ENCODE measurements around the gene ZNF346.
"Not testable (repeated sequence)": the region's sequence is repeated elsewhere in the genome, so short reads cannot be mapped to it uniquely, and the experiment has no call there.

The ZNF346 gene

DNA sequence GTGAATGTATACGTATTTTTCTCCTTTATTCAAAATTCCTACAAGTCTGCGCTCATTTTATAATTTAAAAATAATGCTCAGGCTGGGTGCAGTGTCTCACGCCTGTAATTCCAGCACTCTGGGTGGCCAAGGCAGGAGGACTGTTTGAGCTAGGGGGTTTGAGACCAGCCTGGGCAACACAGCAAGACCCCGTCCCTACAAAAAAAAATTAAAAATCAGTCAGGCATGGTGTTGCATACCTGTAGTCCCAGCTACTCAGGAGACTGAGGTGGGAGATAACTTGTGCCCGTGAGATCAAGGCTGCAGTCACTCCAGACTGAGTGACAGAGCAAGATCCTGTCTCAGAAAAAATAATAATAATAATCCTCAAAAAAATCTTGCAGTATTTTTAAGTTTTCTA is 23.7 kb upstream of the ZNF346 start:
- no peak for DNase-seq
- TF ChIP-seq GATA1 (IDR thresholded peaks at IDR 0.05; ENCODE audit: low read depth, low read length) (no peak), POLR2A (IDR thresholded peaks at IDR 0.05; ENCODE audit: low read length) (no peak)

DNA sequence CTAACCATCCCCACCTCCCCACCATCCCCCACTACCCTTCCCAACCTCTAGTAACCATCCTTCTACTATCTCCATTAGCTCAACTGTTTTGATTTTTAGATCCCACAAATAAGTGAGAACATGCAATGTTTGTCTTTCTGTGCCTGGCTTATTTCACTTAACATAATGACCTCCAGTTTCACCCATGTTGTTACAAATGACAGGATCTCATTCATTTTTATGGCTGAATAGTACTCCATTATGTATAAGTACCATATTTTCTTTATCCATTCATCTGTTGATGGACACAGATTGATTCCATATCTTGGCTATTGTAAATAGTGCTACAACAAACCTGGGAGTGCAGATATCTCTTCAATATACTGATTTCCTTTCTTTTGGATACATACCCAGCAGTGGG is 23.0 kb upstream of the ZNF346 start:
- not testable (repeated sequence) for DNase-seq

DNA sequence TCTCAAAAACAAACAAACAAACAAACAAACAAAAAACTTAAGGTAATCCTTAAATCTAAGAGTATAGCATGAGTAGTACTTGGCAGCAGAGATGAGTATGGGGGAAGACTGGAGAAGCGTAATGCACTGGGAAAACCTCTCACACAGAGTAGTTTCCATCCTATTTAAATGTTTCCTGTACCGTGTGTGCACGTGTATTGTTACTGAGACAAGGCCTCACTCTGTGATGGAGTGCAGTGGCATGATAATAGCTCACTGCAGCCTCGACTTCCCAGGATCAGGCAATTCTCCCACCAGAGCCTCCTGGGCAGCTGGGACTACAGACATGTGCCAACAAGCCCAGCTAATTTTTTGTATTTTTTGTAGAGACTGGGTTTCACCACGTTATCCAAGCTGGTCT is 18.8 kb upstream of the ZNF346 start:
- no peak for DNase-seq
- no peak for TF ChIP-seq POLR2A (IDR thresholded peaks at IDR 0.05; ENCODE audit: low read length)
- TF ChIP-seq GATA1 (IDR thresholded peaks at IDR 0.05; ENCODE audit: low read depth, low read length): no peak

DNA sequence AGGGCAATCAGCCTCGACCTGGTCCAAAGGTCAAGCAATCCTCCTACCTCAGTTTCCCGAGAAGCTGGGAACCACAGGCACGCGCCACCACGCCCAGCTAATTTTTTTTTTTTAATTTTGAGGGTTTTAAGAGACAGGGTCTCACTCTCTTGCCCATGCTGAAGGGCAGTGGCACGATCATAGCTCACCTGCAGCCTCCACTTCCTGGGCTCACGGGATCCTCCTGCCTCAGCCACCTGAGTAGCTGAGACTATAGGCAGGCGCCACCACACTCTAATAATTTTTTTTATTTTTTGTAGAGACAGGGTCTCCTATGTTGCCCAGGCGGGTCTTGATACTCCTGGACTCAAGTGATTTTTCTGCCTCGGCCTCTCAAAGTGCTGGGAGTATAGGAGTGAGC is 17.5 kb upstream of the ZNF346 start:
- no peak for DNase-seq
- TF ChIP-seq POLR2A (IDR thresholded peaks at IDR 0.05; ENCODE audit: low read length): no peak
- no peak for TF ChIP-seq GATA1 (IDR thresholded peaks at IDR 0.05; ENCODE audit: low read depth, low read length)

DNA sequence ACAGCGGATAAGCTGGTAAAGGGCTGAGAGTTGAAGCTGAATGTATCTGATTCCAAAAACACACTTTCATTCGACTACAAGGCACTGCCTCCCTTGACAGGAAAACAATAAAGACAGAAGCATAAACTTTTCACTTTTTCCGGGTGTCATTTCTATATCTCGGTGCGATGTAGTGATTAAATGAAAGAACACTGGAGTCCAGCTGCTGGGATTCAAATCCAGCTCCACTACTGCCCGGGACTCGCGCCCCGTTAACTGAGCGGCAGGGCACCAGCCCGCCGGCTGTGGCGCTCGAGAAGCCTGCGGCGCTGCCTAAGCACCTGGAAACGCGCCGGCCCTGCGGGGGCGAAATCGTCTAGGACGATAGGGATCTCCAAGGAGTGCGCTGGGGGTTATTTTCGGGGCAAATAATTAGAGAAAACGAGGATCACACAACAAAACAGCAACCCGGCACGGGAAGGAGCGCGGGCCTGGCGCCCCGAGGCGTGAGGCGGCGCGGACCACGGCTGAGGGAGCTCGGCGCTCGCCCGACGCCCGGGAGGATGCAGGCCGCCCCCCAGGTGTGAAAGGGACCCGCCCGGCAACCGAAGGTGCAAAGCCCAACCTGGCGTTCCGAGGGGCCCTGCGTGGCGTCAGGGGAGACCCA is 16.8 kb upstream of the ZNF346 start:
- TF ChIP-seq POLR2A (IDR thresholded peaks at IDR 0.05; ENCODE audit: low read length) (no peak), GATA1 (IDR thresholded peaks at IDR 0.05; ENCODE audit: low read depth, low read length) (no peak)
- DNase-seq: peak; percentile 83 to 86

DNA sequence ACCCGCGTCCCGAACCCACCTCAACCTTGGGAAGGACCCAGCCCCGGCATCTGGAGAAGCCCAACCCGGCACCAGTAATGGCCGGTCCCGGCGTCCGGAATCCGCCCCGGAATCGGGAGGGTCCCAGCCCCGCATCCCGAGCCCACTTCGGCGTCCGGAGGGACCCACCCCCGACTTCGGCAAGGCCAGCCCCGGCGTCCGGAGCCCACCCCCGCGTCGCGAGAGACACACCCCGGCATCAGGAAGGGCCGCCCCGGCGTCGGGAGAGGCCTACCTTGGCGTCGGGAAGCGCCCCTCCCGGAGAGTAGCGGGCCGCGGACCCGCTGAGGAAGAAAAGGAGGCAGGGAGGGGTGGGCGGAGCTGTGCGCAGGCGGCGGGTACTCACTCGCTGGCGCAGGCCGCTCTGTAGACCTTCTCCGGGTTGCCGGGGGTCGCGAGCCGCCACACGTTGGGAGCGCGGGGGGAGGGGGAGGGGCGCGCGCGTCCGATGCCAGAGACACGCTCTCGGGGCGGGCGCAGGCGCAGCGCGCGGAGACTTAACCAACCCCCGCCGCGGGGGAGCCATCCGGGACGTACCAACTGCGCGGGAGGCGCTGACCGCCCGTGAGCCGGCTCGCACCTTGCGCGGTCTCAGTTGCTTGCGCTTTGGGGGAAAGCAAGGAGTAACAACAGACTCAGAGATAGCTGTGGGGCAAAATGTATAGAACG is 16.1 kb upstream of the ZNF346 start, which contains the start of gene UIMC1:
UIMC1 (minus strand) TSS at position 515 of the 708 bp plus-strand sequence. CDS start 24,164 bp downstream, outside the sequence.
- TF ChIP-seq GATA1 (IDR thresholded peaks at IDR 0.05; ENCODE audit: low read depth, low read length) (no peak), POLR2A (IDR thresholded peaks at IDR 0.05; ENCODE audit: low read length) (peak; percentile 69)

DNA sequence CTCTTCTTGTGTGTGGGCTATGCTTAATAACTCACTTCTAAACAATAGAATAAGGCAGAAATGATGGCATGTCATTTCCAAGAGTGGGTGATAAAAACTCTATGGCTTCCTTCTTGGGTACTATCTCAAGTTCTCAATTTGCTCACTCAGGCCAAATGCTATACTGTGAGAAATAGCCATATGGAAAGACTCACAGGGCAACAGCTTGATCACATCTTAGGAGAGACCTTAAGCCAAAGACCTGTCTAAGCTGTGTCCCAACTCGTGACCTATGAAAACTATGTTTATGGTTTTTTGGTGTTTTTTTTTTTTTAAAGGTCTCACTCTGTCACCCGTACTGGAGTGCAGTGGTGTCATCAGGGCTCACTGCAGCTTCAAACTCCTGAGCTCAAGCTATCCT is 13.8 kb upstream of the ZNF346 start:
- TF ChIP-seq POLR2A (IDR thresholded peaks at IDR 0.05; ENCODE audit: low read length): no peak
- no peak for TF ChIP-seq GATA1 (IDR thresholded peaks at IDR 0.05; ENCODE audit: low read depth, low read length)
- DNase-seq: no peak

More for the DNA sequence above, 16.1 kb upstream of the ZNF346 start, which contains the start of gene UIMC1:
- DNase-seq: peak; percentile 96 to 97

DNA sequence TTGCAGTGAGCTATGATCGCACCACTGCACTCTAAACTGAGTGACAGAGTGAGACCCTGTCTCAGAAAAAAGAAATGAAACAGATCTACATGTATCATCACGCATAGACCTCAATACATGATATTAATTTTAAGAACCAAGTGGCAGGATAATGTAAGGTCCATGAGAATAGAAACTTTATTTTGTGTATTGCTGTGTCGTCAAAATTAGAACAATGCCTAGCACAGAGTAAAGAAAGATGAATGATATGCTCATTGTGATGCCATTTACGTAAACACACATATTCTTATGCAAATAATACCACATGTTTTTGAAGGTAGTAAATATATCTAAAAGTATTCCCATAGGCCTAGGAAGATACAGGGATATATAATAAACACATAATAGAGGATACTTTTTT is 12.3 kb upstream of the ZNF346 start:
- no peak for DNase-seq
- no peak for TF ChIP-seq POLR2A (IDR thresholded peaks at IDR 0.05; ENCODE audit: low read length)

DNA sequence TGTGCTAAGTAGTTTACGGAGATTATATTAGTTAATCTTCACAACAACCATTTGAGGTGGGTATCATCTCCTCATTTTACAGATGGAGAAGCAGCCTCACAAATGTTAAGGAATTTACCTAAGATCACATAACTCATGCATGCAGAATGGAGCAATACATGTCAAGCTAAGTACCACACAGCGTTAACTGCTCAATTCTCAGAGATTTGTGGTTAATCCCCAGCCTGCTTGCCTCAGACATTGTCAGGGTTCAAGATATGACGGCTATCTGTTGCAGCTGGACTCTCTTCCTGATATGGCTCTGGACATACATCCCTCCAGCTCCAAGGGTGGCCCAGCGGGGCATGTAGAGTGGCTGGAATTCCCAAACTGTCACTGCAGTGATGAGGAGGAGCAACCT is 7.3 kb upstream of the ZNF346 start:
- no peak for DNase-seq

DNA sequence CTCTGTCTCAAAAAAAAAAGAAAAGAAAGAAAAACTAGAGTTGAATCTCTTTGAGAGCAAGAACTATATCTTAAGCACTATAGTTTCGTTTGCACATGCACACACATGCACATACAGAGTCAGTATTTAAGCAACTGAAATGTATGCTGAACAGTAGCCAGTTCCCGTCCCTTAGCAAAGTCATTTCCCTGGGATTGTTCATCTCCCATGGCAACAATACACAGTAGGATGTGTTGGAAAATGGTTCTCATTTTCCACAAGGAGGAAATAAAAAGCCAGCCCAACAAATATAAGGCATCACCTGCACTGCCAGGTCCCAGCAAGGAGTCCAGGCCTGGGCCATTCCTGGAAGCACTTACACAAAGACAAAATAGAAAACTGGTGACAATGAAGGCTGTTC is 4.2 kb upstream of the ZNF346 start:
- TF ChIP-seq POLR2A (IDR thresholded peaks at IDR 0.05; ENCODE audit: low read length) (no peak), GATA1 (IDR thresholded peaks at IDR 0.05; ENCODE audit: low read depth, low read length) (no peak)
- no peak for DNase-seq

More for the DNA sequence above, 7.3 kb upstream of the ZNF346 start:
- TF ChIP-seq POLR2A (IDR thresholded peaks at IDR 0.05; ENCODE audit: low read length) (no peak), GATA1 (IDR thresholded peaks at IDR 0.05; ENCODE audit: low read depth, low read length) (no peak)

DNA sequence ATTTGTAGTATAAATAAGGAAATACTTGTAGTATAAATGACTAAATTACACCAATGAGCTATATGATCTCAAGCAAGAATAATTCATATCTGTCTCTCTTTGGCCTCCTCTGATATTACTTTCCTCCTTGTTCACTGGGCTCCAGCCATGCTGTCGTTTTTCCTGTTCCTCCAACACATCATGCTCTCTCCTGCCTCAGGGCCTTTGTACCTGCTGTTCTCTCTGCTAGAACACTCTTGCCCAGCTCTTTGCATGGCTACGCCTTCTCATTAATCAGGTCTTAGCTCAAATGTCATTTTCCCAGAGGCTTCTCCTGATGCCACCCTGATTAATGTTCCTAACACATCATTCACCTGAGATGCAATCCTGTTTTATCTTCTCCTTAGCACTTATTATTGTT is 2.5 kb upstream of the ZNF346 start:
- no peak for DNase-seq
- TF ChIP-seq POLR2A (IDR thresholded peaks at IDR 0.05; ENCODE audit: low read length) (no peak), GATA1 (IDR thresholded peaks at IDR 0.05; ENCODE audit: low read depth, low read length) (no peak)

DNA sequence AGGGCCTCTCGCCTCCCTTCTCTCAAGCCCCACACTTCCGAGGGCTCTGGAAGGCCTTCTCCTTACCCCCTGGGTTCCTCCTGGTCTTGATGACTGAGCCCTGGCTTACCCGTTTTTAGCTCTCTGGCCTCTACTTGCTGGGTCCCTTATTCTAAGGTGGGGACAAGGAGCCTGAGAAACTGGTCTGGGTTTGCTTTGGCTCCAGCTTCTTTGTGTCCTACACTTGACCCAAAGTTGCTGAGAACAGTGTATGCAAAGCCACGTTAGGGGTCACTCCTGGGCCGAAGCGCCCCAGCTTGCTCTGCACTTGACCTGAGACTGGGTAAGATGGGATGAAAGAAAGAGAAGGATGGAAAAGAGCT is 788 bp downstream of the ZNF346 start:
- TF ChIP-seq POLR2A (IDR thresholded peaks at IDR 0.05; ENCODE audit: low read length): no peak
- no peak for TF ChIP-seq GATA1 (IDR thresholded peaks at IDR 0.05; ENCODE audit: low read depth, low read length)
- peak; percentile 36 to 56 for DNase-seq

DNA sequence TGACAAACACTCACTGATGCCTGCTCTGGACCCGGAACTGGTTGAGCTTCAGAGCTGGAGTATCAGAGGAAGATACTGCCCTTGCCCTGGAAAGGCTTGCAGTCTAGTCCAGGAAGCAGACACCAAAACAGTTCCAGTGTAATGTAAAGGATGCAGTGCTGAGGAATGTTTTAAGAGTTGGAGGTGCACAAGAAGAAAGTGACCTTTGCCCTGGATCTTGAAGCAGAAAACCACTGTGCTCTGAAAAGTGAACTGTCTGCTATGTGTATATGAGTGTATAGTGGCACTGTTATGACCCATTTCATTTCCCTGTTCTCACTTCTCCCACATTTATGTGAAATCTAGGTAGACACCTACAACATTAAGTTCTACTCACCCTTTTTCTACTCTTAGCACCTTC is 2.1 kb downstream of the ZNF346 start:
- TF ChIP-seq POLR2A (IDR thresholded peaks at IDR 0.05; ENCODE audit: low read length): no peak
- no peak for TF ChIP-seq GATA1 (IDR thresholded peaks at IDR 0.05; ENCODE audit: low read depth, low read length)
- DNase-seq: no peak

DNA sequence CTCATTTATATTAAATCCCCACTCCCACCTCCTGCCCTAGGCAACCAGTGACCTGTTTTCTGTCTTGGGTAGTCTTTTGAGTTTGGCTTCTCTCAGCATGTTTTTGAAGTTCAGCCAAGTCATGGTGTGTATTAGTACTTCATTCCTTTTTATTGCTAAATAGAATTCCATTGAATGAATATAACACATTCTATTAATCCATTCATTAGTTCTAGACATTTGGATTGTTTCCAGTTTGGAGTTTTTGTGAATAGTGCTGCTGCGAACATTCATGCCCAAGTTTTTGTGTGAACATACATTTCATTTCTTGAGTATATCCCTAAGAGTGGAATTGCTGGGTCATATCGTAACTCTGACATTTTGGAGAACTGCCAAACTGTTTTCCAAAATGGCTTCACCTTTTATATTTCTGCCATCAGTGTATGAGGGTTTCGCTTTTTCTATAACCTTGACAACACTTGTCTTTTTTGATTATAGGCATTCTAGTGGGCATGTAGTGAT is 2.7 kb downstream of the ZNF346 start:
- TF ChIP-seq GATA1 (IDR thresholded peaks at IDR 0.05; ENCODE audit: low read depth, low read length) (no peak), POLR2A (IDR thresholded peaks at IDR 0.05; ENCODE audit: low read length) (no peak)
- peak; percentile 60 to 67 for DNase-seq

DNA sequence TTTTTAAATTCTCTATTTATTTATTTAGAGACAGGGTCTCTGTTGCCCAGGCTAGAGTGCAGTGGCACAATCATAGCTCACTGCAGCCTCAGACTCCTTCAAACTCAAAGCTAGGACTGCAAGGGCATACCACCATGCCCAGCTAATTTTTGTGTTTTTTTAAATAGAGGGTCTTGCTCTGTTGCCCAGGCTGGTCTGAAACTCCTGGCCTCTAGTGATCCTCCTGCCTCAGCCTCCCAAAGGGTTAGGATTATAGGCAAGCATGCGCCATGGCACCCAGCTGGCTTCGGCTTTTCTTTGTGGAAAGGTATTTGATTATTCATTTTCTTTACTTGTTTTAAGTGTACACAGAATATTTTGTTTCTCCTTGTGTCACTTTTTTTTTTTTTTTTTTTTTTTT is 5.2 kb downstream of the ZNF346 start:
- DNase-seq: no peak
- TF ChIP-seq POLR2A (IDR thresholded peaks at IDR 0.05; ENCODE audit: low read length): no peak
- TF ChIP-seq GATA1 (IDR thresholded peaks at IDR 0.05; ENCODE audit: low read depth, low read length): no peak
